ENCODE data around the gene ADCY5.

DNA sequence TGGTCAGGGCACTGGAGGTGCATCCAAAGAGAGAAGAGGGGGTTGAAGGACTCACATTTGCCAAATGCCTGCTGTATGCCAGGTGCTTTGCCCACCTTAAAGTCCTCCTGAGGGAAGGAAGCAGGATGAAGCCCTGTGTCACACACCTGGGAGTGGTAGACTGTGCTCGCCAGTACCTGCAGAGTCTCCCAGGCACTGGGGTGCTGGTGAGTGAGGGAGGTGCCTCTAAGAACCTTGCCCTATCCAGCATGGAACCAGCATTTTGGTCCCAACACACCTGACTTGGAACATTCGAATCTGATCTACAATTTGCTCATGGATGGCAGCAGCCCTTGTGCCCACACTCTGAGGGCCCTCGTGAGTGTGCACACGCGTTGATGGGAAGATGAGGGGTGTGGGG is 170.4 kb downstream of the ADCY5 start:
- TF ChIP-seq POLR2A (IDR thresholded peaks at IDR 0.05): no peak
- TF ChIP-seq, protein P1, sequence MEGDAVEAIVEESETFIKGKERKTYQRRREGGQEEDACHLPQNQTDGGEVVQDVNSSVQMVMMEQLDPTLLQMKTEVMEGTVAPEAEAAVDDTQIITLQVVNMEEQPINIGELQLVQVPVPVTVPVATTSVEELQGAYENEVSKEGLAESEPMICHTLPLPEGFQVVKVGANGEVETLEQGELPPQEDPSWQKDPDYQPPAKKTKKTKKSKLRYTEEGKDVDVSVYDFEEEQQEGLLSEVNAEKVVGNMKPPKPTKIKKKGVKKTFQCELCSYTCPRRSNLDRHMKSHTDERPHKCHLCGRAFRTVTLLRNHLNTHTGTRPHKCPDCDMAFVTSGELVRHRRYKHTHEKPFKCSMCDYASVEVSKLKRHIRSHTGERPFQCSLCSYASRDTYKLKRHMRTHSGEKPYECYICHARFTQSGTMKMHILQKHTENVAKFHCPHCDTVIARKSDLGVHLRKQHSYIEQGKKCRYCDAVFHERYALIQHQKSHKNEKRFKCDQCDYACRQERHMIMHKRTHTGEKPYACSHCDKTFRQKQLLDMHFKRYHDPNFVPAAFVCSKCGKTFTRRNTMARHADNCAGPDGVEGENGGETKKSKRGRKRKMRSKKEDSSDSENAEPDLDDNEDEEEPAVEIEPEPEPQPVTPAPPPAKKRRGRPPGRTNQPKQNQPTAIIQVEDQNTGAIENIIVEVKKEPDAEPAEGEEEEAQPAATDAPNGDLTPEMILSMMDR (IDR thresholded peaks at IDR 0.05 in 8 of 11, conservative IDR thresholded peaks at IDR 0.05 in 3 of 11): no peak

Measured in spleen (tissue), 7 donors.